ENCODE results near the gene SLC34A1.
"Not testable (repeated sequence)": the region's sequence is repeated elsewhere in the genome, so short reads cannot be mapped to it uniquely, and the experiment has no call there.

DNA sequence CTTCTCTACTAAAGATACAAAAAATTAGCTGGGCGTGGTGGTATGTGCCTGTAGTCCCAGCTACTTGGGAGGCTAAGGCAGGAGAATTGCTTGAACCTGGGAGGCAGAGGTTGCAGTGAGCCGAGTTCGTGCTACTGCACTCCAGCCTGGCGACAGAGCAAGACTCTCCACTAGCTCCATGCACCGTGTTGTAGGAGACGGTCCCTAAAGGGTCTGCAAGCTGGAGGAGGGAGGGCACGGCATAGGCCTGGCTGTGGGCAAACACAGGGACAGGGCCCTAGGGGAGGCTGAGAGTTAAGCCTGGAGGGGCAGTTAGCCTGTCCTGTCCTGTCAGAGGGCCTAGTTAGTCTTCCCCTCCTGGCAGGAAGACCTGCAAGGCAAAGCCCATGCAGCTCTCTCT lies 23.5 kb upstream of the SLC34A1 start:
- not testable (repeated sequence) for TF ChIP-seq POLR2A (IDR thresholded peaks at IDR 0.05; ENCODE audit: low read length); GATA1 (IDR thresholded peaks at IDR 0.05; ENCODE audit: low read depth, low read length)
